SKM-1 treated with dmso at 0.1 percent for 144 hours (cell line): ENCODE data around the gene NAA16.
"Not testable (repeated sequence)": the region's sequence is repeated elsewhere in the genome, so short reads cannot be mapped to it uniquely, and the experiment has no call there.

Experiments used
- DNase-seq: peaks from one replicate; lab custom pipeline; 2025; ENCODE audit not compliant: unreplicated experiment; lab: John Stamatoyannopoulos, UW

The NAA16 gene

DNA sequence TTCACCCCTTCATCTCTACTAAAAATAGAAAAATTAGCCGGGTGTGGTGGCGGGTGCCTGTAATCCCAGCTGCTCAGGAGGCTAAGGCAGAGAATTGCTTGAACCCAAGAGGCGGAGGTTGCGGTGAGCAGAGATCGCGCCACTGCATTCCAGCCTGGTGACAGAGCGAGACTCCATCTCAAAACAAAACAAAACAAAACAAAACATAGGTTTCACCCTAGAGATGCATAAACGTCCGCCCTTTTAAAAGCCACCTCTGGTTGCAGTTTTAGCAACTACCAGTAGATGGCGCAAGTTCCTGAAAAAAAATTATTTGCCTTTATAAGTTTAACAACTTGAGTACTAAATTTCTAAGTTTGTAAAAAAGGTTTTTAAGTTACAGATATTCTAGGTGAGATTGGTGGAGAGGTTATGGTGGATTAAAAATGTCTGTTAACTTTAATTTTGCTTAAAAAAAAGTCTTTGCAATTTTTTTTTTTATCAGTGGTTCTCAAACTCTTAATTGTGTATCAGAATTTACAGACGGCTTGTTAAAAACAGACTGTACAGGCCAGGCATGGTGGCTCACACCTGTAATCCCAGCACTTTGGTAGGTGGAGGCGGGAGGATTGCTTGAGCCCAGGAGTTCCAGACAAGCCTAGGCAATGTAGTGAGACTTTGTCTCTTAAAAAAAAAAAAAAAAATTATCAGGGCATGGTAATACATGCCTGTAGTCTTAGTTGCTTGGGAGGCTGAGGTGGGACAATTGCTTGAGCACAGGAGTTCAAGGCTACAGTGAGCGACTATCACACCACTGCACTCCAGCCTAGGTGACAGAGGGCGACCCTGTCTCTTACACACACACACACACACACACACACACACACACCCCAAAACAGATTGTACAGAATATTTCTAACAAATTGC, 42.1 kb downstream of the NAA16 start:
- DNase-seq: peak; percentile 27

DNA sequence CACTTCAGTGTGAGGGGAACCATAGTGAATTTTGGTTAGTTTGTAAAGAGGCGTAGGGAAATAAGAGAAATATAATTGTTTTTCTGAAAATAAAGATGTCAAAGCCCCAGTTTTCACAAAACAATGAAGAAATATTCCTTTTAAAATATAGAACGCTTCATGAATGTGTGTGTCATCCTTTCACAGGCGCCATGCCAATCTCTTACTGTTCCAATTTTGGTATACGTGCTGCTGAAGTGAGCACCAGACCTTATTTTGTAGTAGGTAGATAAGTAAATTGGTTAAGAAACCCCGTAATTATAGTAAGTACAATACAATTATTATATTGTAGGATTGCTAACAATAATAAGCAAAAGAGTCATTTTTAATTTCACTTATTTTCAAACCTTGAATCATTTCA, 43.3 kb downstream of the NAA16 start:
- DNase-seq: no peak

DNA sequence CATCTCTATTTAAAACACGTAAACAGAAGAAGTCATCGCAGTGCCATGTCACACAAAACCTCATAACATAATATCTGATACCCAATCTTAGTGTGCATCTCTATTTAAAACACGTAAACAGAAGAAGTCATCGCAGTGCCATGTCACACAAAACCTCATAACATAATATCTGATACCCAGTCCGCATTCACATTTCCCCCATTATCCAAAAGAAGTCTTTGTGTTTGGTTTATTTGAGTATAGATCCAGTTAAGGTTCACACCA, 45.2 kb downstream of the NAA16 start:
- DNase-seq: not testable (repeated sequence)

DNA sequence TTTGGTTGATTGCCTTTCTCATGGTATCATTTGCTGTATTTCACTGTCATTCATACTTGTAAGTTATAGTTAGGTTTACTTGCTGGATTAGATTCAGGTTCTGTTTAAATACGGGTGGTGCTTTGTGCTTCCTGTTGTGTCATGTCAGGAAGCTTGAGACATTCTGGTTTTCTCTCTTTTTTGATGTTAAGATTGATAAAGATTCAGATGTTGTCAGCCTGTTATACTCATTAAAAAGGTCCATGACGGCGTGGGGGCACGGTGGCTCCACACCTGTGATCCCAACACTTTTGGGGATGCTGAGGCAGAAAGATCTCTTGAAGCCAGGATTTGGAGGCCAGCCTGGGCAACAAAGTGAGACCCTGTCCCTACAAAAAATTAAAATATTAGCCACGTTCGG, 45.7 kb downstream of the NAA16 start:
- no peak for DNase-seq

DNA sequence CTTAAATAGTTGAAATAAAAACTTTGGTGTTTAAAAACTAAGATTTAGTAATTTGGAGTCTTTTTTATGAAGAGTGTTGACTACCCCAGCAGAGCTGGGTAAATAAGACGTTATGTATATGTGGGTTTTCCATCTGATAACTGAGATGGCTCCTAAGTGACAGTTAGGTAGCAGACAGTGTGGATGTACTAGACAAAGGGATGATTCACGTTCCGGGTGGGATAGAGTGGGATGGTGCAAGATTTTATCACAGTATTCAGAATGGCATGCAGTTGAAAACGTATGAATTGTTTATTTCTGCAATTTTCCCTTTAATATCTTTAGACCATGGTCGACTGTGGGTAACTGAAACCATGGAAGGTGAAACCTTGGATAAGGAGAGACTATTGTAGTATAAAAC, 50.4 kb downstream of the NAA16 start:
- DNase-seq: no peak

DNA sequence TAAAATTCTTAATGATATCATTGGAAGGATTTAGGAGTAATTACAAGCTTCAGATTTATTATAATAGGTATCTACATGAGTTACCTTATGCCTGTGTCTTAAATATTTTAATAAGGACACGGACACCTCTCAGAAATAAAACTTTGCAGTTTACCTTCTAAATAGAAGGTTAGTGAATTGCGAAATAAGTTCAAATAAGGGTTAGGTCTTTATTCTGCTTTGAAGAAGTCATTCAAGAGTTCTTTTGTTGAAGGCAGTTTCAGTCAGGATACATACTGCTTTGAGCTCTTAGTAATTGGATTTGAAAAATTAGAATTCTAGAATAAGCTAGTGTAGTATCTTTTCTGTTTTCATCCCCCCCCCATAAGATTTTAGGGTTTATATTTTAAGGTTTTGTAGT, 53.0 kb downstream of the NAA16 start:
- DNase-seq: no peak

DNA sequence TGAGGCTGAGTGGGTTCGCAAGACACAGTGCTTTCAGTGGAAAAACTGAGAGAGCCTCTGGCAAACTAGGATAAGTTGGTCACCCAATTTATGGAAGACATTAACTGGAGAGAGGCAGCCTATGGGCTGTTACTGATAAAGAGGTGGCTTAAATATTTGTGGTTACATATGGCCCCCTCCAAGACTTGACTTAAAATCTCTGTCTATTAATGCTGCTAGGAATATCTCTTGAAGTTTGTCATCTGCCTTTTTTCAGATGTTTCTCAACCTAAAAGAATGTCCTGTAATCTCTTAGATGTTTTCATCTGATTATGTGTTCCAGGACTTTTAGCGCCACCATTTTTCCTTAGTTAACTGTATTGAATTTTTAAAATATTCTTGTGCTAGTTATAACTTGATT, 54.6 kb downstream of the NAA16 start:
- no peak for DNase-seq

DNA sequence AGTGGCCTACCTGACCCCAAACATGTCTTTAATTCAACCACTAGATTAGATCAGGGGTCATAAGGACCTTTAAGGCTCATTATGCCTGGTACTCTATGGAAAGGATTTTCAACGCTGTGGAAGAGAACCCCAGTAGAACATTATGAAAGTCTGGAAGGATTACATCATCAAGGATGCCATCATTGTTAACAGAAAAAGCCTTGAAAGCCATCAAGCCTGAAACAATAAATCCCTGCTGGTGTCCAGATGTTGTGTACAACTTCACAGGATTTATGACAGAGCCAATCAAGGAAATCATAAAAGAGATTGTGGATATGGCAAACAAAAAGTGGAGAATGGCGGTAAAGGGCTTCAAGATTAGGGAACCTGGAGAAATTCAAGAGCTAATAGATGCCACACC, 59.7 kb downstream of the NAA16 start:
- no peak for DNase-seq

DNA sequence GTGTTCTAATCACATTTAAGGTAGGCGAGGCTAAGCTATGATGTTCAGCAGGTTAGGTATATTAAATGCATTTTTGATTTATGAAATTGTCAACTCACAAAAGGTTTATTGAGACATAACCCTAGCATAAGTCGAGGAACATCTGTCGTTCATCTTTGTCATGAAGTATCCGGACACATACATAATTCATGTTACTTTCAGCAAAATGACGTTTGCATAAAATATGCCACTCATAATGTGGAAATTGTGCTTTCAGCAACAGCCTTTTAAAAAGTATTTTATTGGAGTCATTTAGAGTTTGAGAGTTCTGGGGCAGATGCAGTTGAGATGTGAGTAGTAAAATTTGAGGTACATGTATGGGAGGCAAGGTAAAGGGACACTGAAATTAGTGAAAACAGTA, 66.4 kb downstream of the NAA16 start:
- DNase-seq: no peak

DNA sequence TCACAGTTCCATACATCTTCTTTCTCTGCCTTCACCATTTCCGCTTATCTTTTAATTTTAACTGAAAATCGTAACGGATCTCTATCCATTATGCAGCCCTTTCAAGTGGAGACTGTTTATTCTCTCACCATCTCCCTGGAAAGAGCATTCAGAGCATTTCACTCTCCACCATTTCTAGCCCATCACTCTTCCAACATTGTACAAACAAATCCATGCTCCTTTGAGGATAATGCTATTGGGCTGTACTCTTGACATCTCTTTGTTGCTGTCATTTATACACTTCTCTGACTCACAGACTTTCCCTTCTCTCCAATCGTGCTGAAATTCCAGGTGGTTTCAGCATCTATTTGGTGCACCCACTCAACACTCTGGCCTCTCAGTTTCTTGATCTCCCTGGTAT, 71.4 kb downstream of the NAA16 start:
- DNase-seq: no peak

DNA sequence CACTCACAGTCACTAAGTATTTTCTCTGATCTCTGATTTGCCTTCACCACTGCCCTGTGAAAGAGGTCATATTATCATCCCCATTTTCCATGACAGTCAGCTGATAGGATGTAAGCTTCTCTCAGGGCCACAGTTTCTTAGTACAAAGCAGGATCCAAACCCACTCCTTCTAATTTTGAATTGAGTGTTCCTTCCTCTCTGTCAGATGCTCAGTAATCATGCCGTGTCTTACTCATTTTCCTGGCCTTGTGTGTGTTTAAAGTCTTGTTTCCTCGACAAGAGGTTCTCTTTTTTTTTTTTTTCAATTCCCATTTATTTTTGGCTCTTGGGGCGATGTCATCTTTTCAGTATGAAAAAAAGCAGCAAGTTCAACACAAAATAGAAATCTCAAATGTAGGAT, 72.3 kb downstream of the NAA16 start:
- DNase-seq: no peak

DNA sequence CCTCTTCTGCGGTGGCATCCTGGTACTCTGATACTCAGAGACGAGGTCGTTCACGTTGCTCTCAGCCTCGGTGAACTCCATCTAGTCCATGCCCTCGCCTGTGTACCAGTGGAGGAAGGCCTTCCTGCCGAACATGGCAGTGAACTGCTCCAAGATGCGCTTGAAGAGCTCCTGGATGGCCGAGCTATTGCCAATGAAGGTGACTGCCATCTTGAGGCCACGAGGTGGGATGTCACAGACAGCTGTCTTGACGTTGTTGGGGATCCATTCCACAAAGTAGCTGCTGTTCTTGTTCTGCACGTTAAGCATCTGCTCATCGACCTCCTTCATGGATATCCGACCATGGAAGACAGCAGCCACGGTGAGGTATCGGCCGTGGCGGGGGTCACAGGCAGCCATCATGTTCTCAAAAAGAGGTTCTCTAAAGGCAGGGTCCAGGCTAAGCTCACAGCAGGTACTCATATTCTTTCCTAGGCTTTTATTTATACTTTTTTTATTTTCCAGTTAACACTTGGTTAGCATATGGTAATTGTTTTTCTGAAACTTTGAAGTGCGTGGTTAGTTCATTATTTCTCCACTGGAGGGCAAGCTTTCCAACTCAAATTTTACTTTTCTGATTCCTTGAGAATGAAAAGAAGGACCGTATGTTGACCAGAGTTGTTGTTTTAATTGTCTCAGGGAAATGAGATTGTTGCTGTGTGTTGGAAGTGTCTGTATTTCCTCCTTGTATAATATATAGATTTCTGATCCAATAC, 73.9 kb downstream of the NAA16 start:
- no peak for DNase-seq

DNA sequence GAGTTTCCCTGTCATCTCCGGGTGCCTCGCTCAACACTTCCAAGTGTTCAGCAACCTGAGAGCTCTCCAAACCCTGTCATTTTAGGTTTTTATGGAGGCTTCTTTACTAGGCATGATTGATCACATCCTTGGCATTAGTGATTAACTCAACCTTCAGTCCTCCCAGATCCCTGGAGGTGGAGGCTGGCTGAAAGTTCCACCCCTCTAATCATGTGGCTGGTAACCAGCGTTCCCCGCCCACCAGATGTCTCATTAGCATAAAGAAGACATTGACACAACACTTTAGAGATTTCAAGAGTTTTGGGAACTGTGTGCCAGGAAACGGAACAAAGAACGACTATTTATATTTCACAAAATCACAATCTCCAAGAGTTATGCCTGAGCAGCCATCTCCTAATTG, 75.1 kb downstream of the NAA16 start:
- DNase-seq: no peak

DNA sequence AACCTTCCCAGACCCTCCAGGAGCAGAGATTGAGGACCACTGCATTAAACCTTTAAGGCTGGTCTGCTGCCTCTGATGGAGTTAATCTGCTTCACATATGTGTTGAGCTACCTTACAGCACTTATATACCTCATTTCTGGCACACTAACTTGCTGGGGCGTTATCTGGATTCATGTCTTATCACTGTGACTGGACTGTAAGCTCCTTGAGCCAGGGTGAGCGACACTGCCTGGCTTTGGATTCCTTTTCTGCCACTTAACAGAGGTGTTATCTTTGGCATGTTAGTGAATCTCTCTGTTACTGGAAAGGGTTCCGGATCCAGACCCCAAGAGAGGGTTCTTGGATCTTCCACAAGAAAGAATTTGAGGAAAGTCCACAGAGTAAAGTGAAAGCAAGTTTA, 76.5 kb downstream of the NAA16 start:
- no peak for DNase-seq

DNA sequence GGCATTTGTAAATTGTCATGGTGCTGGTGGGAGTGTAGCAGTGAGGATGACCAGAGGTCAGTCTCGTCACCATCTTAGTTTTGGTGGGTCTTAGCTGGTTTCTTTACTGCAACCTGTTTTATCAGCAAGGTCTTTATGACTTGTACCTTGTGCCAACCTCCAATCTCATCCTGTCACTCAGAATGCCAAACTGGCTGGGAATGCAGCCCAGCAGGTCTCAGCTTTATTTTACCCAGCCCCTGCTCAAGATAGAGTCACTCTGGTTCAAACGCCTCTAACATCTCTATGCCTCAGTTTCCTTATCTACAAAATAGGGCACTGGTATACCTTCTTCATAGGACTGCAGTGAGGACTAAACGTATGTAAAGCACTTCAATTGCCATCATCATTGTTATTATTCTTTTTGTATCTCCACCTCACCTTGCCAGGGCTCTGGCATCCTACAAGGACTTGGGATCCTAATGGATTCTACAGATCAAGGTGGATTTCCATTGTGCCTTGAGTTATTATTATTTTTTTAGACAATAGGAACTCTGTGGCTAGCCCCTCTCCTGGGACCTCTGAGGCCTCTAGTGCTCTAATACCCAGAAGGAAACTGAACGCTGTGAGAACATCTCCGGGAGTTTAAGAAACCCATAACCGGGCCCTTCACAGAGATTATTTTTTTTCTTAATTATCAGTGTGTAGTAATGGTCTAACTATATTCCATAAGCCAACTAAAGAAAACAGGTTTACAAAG, 77.2 kb downstream of the NAA16 start:
- no peak for DNase-seq

DNA sequence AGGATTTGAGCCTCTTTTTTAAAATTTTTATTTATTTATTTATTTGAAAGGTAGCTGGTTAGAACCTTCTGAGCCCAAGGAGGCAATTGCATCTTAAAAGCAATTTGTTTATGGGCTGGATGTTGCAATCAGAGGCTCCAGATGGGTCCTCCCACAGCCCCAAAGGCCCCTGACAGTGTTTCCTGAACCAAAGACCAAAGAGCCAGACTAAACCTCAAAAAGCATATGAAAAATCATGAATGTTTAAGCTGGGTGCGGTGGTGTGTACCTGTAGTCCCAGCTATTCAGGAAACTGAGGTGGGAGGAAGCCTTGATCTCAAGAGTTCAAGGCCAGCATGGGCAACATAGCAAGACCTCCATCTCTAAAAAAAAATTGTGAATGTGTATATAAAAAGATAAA, 78.5 kb downstream of the NAA16 start:
- DNase-seq: no peak

DNA sequence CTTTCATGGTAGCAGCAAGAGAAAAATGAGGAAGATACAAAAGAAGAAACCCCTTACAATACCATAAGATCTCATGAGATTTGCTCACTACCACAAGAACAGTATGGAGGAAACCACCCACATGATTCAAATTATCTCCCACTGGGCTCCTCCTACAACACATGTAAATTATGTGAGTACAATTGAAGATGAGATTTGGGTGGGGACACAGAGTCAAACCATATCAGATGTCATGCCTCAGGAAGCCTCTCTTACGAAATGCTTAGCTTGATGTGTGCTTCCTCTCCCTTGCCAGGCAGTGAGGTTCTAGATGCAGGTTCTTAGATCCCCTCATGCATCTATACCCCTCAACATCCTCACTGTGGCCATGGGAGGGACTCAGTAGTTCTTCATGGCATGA, 83.1 kb downstream of the NAA16 start:
- DNase-seq: no peak

DNA sequence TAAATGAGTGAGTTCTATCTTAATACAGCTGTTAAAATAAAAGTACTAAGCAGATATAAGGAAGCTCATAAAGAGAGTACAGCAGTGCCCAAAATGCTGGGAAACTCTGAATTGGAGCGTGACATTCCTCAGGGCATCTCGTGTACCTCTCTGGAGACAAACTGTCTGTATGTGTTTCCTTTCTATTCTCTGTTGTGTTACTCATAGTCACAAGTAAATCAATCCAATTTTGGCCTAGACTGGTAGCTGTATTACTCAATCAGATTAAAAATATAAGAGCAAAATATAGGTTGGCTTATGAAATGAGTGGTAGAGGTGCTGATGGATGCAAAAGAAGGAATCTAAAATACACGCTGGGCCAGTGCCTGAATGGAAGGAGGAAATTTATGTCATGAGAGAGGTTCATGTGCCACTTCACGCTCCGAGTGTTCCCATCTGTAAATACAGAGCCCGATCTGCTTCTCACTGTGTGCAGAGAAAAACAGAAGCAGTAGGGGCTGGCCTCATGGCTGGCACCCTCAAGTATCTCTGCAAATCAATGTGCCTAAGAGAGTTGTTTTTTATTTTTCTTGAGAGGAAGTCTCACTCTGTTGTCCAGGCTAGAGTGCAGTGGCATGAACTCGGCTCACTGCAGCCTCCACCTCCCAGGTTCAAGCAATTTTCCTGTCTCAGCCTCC, 87.6 kb downstream of the NAA16 start:
- DNase-seq: no peak

DNA sequence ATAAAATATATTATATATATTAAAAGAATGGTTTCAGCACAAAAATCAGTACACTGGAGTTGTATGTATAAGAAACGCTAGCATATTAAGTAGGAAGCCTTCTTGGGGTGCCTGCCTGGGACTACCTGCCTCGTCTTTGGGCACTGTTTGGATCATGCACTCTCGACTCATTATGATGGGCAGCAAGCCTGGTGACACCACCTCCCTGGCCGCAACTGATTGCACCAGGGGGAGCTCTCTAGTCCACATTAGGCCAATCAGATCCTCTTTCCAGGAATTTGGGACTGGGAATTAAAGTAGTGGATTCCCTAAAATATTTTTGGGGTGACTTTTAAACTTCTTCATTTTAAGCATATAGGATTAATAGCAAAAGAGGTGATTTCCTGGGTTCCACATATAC, 90.3 kb downstream of the NAA16 start:
- no peak for DNase-seq

DNA sequence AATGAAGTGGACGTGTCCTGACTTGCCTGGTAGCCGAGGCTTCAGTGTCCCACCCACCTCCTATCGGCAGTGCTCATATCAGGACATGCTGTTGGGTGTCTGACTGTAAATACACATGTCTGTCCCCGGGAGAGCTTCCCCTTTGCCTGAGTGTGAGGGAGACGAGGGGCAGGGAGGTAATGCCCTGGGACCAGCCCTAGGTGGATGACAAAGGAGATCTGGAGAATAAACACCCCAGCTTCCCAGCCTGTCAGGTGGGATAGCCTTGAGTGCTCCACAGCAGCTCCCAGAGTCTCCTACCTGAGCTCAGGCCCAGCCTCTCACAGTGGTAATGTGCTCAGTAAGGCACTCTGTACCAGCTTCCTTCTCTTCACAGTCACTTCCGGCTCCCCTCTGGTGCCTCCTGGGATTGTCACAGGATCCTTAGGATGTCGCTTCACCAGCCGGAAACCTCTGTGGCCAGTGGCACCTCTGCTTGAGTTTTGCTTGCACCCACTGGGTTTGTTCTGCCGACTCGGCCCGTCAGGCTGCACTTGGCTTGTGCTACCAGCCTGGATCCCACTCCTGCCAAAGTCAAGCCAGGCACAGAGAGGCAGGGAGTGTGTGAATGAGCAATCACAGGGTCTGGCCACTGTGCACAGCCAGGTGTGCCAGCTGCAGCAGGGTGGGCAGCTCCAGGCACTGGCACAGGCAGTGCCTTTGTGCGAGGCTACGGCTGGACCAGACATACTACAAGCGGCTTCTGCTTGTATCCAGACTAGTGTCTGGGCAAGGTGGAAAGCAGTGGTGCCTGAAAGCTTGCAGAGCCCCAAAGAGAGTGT, 91.8 kb downstream of the NAA16 start:
- DNase-seq: no peak

DNA sequence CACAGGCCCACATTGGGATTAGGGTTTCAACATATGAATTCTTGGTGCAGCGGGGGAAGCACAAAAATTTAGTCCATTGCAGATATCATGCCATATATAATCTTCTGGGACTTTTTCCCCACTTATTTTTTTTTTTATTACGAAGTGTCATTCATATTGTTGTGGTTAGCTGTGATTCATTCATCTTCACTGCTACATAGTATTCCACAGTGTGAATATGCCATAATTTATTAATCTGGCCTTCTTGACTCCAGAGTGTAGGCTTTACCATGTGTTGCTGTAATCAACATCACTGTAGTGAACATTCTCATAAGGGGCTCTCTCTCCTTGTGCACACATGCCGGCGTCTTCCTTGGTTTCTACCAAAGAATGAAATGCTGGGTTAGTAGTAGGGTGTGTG, 92.9 kb downstream of the NAA16 start:
- DNase-seq: no peak
